GM12865 (cell line): ENCODE results near the gene SCN4A.

Source experiments
- DNase-seq: peaks from one replicate; pipeline ENCODE4 v3.0.0; 2010; ENCODE audit warnings: low read depth
- H3K4me3 ChIP-seq: 2 replicates; pipeline ENCODE4 v1.5.1; 2011; ENCODE audit warnings: mild to moderate bottlenecking, low read depth, low read length, control low read depth
- TF ChIP-seq, protein P1 (sequence below): IDR thresholded peaks from 2 replicates; pipeline ENCODE4 v1.5.1; 2011; ENCODE audit warnings: low read length, control low read depth, low read depth, inconsistent platforms; ENCODE audit not compliant: insufficient read depth; ENCODE audit errors: missing control alignments

Gene SCN4A

DNA sequence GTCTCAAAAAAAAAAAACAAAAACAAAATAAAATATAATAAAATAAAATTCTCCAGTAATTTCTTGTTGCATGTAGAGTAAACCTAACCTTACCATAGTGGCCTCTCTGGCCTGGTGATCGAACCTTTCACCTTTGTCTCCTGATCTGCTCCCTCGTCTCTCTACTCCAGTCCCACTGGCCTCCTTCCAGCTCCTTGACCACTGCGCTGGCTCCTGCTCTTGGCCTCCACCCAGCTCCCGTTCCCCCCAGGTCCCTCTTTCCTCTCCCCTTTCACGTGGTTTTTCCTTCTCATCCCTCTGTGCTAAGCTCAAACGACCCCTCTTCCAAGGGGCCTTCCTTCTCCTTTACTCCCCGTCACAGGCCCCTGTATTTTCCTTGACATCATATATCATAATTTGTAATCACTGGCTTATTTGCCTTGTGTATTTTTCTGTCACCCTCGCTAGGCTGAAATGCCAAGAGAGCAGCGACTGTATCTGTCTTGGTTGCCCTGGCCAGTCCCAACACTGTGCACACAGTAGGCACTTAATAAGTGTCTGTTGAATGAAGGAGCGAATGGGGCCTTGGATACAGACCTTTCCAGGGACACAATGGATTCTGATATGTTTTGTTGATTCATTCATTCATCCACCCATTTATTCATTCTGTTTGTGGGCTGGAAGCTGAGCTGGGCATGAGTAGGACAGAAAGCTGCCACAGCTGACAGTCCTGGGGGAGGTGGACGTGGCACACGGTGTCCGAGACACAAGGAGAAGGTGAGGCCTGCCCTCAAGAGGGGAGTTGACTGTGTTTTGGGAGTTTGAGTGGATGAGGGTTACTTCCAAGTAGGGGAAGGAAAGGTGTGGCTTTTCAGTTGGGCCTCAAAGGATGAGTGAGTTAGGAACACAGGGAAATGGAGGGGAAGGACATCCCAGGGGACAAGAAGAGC lies 5.8 kb upstream of the SCN4A start:
- no peak for DNase-seq
- TF ChIP-seq, protein P1, sequence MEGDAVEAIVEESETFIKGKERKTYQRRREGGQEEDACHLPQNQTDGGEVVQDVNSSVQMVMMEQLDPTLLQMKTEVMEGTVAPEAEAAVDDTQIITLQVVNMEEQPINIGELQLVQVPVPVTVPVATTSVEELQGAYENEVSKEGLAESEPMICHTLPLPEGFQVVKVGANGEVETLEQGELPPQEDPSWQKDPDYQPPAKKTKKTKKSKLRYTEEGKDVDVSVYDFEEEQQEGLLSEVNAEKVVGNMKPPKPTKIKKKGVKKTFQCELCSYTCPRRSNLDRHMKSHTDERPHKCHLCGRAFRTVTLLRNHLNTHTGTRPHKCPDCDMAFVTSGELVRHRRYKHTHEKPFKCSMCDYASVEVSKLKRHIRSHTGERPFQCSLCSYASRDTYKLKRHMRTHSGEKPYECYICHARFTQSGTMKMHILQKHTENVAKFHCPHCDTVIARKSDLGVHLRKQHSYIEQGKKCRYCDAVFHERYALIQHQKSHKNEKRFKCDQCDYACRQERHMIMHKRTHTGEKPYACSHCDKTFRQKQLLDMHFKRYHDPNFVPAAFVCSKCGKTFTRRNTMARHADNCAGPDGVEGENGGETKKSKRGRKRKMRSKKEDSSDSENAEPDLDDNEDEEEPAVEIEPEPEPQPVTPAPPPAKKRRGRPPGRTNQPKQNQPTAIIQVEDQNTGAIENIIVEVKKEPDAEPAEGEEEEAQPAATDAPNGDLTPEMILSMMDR = no peak
- no peak overlapping the region for H3K4me3 ChIP-seq

DNA sequence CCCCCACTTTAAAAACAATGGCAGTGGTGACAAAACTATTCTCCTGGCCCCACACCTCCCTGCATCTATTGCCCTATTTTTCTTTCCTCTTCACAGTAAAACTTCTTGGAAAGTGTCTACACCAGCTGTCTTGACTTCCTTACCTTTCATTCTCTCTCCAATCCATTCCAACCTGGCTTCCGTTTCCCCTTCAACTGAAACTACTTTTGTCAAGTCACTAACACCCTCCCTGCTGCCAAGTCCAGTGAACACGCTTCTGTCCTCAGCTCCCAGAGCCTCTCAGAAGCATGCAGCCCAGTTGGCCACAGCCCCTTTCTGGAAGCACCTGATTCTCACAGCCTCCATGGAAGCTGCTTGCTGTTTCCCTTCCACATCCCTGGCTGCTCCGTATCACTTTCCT lies 4.0 kb upstream of the SCN4A start:
- DNase-seq = no peak
- TF ChIP-seq, protein P1 = no peak
- H3K4me3 ChIP-seq = no peak overlapping the region

DNA sequence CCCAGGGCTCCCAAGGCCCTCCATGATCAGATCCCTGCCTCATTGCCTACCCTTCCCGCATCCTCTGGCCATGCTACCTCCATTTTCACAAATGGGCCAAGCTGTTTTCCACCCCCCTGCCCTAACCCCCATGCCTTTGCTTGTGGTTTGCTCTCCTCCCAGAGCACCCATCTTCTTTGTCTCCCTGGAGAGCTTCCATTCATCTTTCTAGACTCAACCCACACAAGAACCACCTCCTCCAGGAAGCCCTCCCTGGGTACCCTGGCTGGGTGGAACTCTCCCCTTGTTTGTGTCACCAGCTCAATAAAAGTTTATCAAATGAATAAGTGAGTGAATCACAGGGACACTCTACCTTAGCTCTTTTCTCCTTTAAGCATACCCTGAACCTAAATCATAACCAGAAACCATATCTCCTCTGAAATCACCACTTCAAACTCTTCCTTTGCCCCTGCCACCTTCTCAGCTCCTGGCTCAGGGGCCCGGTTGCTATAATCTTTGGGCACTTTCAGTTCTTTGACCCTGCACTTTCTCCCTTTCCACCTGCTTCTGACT lies 2.9 kb upstream of the SCN4A start:
- H3K4me3 ChIP-seq = no peak overlapping the region
- TF ChIP-seq, protein P1 = no peak
- DNase-seq = no peak

DNA sequence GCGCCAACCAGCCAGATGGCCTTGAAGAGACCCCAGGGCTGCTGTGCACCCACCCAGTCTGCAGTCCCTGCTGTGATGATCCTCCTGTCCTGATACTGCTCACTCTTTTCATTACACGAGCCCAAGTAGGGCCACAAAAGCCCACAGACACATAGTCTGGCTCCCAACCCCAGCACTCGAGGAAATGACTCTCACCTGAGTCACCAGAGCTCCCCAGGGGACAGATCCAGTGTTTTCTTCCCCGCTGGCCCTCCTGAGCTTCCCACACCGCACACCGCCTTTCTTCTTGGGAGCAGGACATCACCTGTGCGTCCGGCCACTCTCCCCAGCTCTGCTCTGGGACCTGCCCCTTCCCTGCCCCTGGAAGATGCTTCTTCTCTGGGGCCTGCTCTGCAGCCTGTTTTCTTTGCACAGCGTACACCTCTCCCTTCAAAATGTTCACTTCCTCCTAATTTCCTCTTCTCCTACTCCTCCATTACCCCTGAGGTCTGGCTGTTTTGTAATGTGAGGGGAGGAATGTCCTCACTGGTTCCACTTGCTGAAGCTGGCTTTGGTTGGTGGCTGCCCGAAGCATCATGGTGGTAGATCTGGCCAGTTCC lies 2.0 kb upstream of the SCN4A start:
- TF ChIP-seq, protein P1 = no peak
- DNase-seq = no peak
- no peak overlapping the region for H3K4me3 ChIP-seq

DNA sequence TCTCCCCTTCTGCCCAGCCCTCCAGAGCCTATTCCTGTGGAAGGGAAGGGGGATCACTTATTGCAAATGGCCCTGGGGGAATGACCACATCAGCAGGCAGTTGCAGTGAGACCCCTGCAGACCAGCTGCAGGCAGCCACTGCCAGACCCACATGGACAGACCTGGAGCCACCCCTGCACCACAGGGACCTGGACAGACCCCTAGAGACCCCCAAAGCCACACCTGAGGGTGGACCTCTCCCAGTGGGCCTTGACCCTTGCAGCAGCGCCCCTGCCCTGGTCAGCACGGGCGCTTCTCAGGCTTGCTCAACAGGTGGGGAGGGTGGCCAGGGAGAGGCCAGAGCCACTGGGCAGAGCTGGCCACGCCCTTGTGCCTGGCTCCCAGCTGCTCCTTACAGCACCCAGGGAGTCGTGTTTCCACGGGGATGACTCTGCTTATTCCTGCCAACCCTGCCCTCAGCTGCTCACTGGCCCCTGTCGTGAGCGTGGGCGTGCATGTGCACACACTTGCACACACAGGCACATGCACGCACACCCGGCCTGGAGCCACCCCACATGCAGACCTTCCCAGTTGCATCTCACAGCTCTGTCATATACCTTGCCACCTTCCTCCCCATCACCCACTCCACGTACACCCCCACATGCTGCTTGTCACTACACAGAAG lies 1.3 kb upstream of the SCN4A start:
- H3K4me3 ChIP-seq = no peak overlapping the region
- TF ChIP-seq, protein P1 = no peak
- DNase-seq = no peak

DNA sequence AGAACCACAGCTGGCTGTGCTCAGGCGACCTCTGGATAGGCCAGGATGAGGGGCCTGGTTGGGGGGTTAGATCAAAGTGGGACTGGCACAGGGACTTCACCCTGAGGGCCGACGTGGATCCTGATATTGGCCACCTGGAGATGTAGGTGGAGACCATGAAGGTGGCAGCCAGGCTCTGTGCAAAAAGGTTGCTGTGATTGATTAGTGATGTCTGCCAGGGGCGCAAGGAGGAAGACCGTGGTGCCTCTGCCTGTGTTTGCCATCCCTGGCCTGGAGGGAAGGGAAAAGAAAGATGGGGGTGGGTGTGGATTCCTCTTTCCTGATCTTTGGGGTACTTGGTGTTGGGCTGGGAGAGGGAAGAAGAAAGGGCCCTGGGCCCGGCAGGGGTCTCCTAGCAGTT lies 529 bp upstream of the SCN4A start:
- H3K4me3 ChIP-seq = no peak overlapping the region
- DNase-seq = no peak
- TF ChIP-seq, protein P1 = no peak
